ENCODE data around the gene DDX11.
"Not testable (repeated sequence)": the region's sequence is repeated elsewhere in the genome, so short reads cannot be mapped to it uniquely, and the experiment has no call there.

DDX11 gene

DNA sequence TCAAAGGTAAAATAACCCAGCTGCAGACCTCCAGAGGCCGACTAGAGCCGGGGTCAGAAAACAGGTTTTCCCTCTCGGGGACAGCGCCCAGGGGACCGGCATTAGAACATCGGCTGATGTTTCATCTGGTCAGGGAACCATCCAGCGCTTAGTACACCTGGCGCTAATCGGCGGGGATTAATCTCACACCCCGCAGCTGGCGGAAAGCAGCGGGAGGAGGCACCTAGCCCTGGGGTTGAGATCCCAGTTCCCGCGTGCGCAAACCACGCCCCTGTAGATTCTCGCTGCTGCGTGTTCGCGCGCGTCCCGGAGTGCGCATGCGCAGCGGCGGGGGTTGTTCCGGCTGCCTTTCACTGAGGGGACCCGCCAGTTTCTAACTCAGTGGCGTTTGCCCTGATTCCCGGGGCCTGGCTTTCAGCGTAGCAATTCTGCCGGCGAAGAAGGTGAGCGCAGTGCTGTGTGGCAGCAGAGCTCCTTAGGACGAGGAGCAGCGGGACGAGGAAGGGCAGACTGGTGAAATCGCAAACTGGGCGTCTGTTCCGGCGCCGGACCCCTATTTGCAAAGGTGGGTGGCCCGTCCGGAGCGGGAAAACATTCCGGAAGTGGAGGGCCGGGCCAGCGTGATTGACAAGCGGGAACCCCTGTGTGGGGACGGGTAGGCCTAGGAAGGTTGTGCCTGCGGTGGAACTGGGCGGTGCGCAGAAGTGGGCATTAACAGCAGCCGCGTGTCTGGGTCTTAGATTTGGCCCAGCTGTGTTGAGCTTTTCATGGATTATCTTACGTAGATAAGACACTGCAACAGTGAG, at the start of gene DDX11:
Gene DDX11, plus strand, starts transcription at position 334 of the 806 bp plus-strand sequence. CDS start 4,534 bp downstream, outside the sequence.
- Mint-ChIP-seq H3K36me3 (ENCODE audit: low read depth) (peaks cover 19% of the 10 kb centered on the region), H3K4me1 (peaks cover 41% of the 10 kb centered on the region), H3K27ac (peak within 1 kb of the TSS; percentile 98), H3K4me3 (peak within 1 kb of the TSS; percentile 98)
- DNase-seq: peak; percentile 92
- H3K27me3 Mint-ChIP-seq (ENCODE audit: low read depth, poor library complexity); H3K9me3 Mint-ChIP-seq: not testable (repeated sequence)

DNA sequence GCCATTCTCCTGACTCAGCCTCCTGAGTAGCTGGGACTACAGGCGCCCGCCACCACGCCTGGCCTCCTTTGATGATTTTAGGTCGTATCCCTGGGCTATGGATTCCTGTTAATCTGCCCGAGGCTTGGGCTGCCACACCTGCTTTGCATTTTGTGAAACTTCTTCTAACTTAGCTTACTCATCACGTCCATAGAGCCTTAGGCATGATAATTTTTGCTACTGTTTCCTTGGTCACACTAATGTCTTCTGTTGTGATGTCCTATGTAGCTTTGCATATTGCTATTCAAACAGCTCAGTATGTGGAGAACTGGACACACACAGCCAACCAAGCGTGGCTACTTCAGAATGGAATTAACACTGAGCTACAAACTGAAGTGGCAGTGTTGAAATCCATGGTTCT, 47.5 kb upstream of the DDX11 start:
- Mint-ChIP-seq H3K27ac (no peak overlapping the region), H3K27me3 (ENCODE audit: low read depth, poor library complexity) (peaks cover 11% of the 10 kb centered on the region), H3K36me3 (ENCODE audit: low read depth) (peaks cover 11% of the 10 kb centered on the region), H3K4me3 (no peak overlapping the region), H3K4me1 (no peaks in the 10 kb centered on the region), H3K9me3 (peaks cover 30% of the 10 kb centered on the region)
- no peak for DNase-seq
- TF ChIP-seq, protein P1, sequence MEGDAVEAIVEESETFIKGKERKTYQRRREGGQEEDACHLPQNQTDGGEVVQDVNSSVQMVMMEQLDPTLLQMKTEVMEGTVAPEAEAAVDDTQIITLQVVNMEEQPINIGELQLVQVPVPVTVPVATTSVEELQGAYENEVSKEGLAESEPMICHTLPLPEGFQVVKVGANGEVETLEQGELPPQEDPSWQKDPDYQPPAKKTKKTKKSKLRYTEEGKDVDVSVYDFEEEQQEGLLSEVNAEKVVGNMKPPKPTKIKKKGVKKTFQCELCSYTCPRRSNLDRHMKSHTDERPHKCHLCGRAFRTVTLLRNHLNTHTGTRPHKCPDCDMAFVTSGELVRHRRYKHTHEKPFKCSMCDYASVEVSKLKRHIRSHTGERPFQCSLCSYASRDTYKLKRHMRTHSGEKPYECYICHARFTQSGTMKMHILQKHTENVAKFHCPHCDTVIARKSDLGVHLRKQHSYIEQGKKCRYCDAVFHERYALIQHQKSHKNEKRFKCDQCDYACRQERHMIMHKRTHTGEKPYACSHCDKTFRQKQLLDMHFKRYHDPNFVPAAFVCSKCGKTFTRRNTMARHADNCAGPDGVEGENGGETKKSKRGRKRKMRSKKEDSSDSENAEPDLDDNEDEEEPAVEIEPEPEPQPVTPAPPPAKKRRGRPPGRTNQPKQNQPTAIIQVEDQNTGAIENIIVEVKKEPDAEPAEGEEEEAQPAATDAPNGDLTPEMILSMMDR (IDR thresholded peaks at IDR 0.05): no peak

DNA sequence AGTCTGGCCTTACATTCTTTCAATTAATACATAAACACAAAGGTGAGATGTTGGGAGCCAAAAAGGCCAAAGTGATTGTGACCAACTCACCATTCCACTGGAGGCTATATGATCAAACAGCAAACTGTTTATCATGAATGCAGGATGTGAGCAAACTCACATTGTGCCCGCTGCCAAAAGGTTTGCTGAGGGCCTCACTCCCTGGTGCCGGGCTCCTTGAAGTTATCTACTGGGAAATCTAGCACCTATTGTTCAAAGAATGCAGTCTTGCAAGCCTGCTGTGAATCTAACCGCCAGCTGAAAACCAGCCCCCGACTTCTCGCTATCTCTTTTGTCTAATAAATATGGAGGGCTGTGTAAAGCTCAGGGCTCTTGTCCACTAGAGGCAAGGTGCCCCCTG, 46.7 kb upstream of the DDX11 start:
- H3K27me3 Mint-ChIP-seq (ENCODE audit: low read depth, poor library complexity); H3K4me3 Mint-ChIP-seq; H3K27ac Mint-ChIP-seq; DNase-seq; H3K4me1 Mint-ChIP-seq: not testable (repeated sequence)
- Mint-ChIP-seq H3K36me3 (ENCODE audit: low read depth) (peaks cover 11% of the 10 kb centered on the region), H3K9me3 (peaks cover 30% of the 10 kb centered on the region)

DNA sequence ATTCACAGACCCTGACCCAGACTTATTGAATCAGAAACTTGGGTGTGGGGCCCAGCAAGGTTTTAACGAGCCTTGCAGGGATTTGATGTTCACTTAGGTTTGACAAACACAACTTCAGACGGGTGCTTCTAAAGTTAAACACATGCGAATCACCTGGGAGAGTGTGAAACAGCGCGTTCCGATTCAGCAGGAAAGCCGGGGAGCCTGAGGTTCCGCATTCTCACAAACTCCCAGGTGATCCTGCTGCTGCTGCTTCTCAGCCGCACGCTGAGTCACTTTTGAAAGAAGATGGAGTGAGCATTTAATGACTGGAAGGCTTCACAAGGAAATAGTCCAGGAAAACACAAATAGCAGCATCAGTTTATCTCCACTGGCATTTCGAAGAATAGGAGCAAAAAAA, 44.2 kb upstream of the DDX11 start:
- Mint-ChIP-seq H3K36me3 (ENCODE audit: low read depth) (peaks cover 11% of the 10 kb centered on the region), H3K27me3 (ENCODE audit: low read depth, poor library complexity) (peaks cover 9% of the 10 kb centered on the region), H3K4me3 (no peak overlapping the region), H3K9me3 (peaks cover 29% of the 10 kb centered on the region), H3K27ac (no peak overlapping the region), H3K4me1 (peaks cover 9% of the 10 kb centered on the region)
- TF ChIP-seq, protein P1 (IDR thresholded peaks at IDR 0.05): no peak
- no peak for DNase-seq

DNA sequence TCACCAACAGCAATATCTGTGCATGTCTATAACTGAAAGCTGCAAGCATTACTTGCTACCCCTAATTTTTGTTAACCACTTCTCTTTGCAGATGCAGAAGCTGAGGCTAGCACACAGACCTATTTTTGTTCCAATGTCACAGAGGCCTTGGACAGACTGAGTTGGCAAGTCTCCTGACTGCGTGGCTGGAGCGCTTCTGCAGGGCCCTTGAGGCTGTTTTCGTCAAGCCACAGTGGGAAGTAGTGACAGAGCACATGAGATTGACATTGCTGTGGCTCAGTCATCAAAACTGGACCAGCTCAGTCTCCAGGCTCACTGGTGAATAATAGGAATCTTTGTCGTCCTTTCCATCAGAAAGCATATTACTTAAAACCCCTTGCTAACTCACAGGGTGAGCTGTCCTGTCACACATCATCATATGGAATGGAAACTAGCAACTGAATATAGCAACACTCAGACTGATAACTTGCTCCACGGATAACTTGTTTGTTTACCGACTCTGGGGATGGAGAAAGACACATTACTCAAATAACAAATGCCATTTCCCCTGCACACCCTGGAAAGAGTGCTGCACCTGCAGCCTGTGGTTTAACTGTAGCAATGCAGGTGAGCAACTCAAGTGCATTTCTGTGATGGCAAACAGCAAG, 43.6 kb upstream of the DDX11 start:
- H3K9me3 Mint-ChIP-seq: peaks cover 23% of the 10 kb centered on the region
- H3K27ac Mint-ChIP-seq: no peak overlapping the region
- DNase-seq: no peak

DNA sequence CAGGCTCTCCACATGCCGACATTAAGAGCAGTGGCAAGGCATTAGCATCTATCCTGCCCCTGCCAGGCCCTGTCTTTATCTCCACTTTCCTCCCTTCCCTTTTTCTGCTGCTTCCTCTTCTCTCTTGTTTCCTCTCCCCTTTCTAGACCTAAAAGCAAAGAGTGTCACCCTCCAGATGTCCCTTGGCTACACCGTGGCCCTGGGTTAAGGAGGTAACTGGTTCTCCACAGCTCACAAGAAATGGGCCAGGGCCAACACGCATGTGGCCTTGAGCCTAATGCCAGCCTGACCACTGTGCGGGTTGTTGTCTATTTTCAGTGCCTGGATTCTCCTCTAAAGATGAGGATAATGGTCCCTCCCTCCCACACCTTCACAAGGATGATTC, 41.7 kb upstream of the DDX11 start:
- Mint-ChIP-seq H3K4me3 (no peak overlapping the region), H3K36me3 (ENCODE audit: low read depth) (peaks cover 5% of the 10 kb centered on the region), H3K9me3 (peaks cover 7% of the 10 kb centered on the region), H3K27me3 (ENCODE audit: low read depth, poor library complexity) (peaks cover 9% of the 10 kb centered on the region), H3K4me1 (peaks cover 23% of the 10 kb centered on the region), H3K27ac (no peak overlapping the region)
- no peak for DNase-seq
- TF ChIP-seq, protein P1 (IDR thresholded peaks at IDR 0.05): no peak

More for the DNA sequence above, 43.6 kb upstream of the DDX11 start:
- Mint-ChIP-seq H3K4me3 (no peak overlapping the region), H3K27me3 (ENCODE audit: low read depth, poor library complexity) (peaks cover 9% of the 10 kb centered on the region), H3K36me3 (ENCODE audit: low read depth) (peaks cover 11% of the 10 kb centered on the region), H3K4me1 (peaks cover 9% of the 10 kb centered on the region)
- TF ChIP-seq, protein P1 (IDR thresholded peaks at IDR 0.05): no peak
